H9 (cell line): Measurements from ENCODE around the gene TLR10. TPM values are rescaled to one million over a fixed set of nuclear protein-coding genes. Genes with fewer than 3 reads are reported as not detected.

ENCODE experiments used
- DNase-seq: peaks from one replicate; pipeline ENCODE4 v3.0.0-alpha.2; 2017
- H2AFZ ChIP-seq: one replicate; pipeline ENCODE4 v1.6.1; 2013; ENCODE audit warnings: mild to moderate bottlenecking, low read length, control low read depth, moderate library complexity
- H2AK5ac ChIP-seq: 2 replicates; pipeline ENCODE4 v1.6.1; 2013; ENCODE audit warnings: low read length, control low read depth, mixed read lengths; ENCODE audit not compliant: insufficient read length
- H2BK120ac ChIP-seq: one replicate; pipeline ENCODE4 v1.6.1; 2013; ENCODE audit warnings: low read depth, mild to moderate bottlenecking, low read length, control low read depth, inconsistent platforms; ENCODE audit not compliant: poor library complexity, severe bottlenecking
- H2BK12ac ChIP-seq: 2 replicates; pipeline ENCODE4 v1.6.1; 2013; ENCODE audit warnings: low read length, control low read depth, mixed read lengths, low read depth; ENCODE audit not compliant: insufficient read length
- H2BK15ac ChIP-seq: 2 replicates; pipeline ENCODE4 v1.6.1; 2013; ENCODE audit warnings: low read depth, low read length, control low read depth
- H2BK20ac ChIP-seq: one replicate; pipeline ENCODE4 v1.6.1; 2013; ENCODE audit warnings: low read depth, mild to moderate bottlenecking, low read length, control low read depth, inconsistent platforms; ENCODE audit not compliant: poor library complexity, severe bottlenecking
- H2BK5ac ChIP-seq: 2 replicates; pipeline ENCODE4 v1.6.1; 2013; ENCODE audit warnings: low read length, control low read depth, mixed read lengths; ENCODE audit not compliant: insufficient read length
- H3K14ac ChIP-seq: 2 replicates; pipeline ENCODE4 v1.6.1; 2013; ENCODE audit warnings: low read length, control low read depth; ENCODE audit not compliant: insufficient read depth
- H3K18ac ChIP-seq: 2 replicates; pipeline ENCODE4 v1.6.1; 2013; ENCODE audit warnings: low read depth, mild to moderate bottlenecking, mixed read lengths, low read length, control low read depth; ENCODE audit not compliant: insufficient read length
- H3K23ac ChIP-seq: 2 replicates; pipeline ENCODE4 v1.6.1; 2013; ENCODE audit warnings: low read length, control low read depth, mixed read lengths, low read depth; ENCODE audit not compliant: insufficient read length
- H3K23me2 ChIP-seq: 2 replicates; pipeline ENCODE4 v1.6.1; 2013; ENCODE audit warnings: low read depth, mild to moderate bottlenecking, mixed read lengths, low read length, control low read depth; ENCODE audit not compliant: insufficient read length, poor library complexity, severe bottlenecking
- H3K27ac ChIP-seq: 2 replicates; pipeline ENCODE4 v1.5.1; 2013; ENCODE audit warnings: low read length, control low read depth, mixed read lengths, low read depth; ENCODE audit not compliant: insufficient read length
- H3K27me3 ChIP-seq: 2 replicates; pipeline ENCODE4 v1.6.1; 2013; ENCODE audit warnings: low read length, control low read depth, inconsistent platforms; ENCODE audit not compliant: insufficient read depth
- H3K4ac ChIP-seq: 2 replicates; pipeline ENCODE4 v1.6.1; 2013; ENCODE audit warnings: low read depth, mild to moderate bottlenecking, control low read depth, inconsistent platforms, low read length, moderate library complexity
- H3K4me1 ChIP-seq: 2 replicates; pipeline ENCODE4 v1.6.1; 2013; ENCODE audit warnings: low read length, control low read depth, inconsistent platforms; ENCODE audit not compliant: insufficient read depth
- H3K4me2 ChIP-seq: 2 replicates; pipeline ENCODE4 v1.6.1; 2013; ENCODE audit warnings: low read length, control low read depth, mixed read lengths; ENCODE audit not compliant: insufficient read length, insufficient read depth
- H3K56ac ChIP-seq: 2 replicates; pipeline ENCODE4 v1.6.1; 2013; ENCODE audit warnings: low read depth, mild to moderate bottlenecking, mixed read lengths, low read length, control low read depth; ENCODE audit not compliant: insufficient read length
- H3K79me1 ChIP-seq: 2 replicates; pipeline ENCODE4 v1.6.1; 2013; ENCODE audit warnings: low read depth, mild to moderate bottlenecking, moderate library complexity, low read length, control low read depth, inconsistent platforms; ENCODE audit not compliant: insufficient read depth, poor library complexity, severe bottlenecking
- H3K79me2 ChIP-seq: 2 replicates; pipeline ENCODE4 v1.6.1; 2013; ENCODE audit warnings: low read length, control low read depth, inconsistent platforms; ENCODE audit not compliant: insufficient read depth
- H3K9ac ChIP-seq: 2 replicates; pipeline ENCODE4 v1.6.1; 2013; ENCODE audit warnings: low read length, control low read depth, mixed read lengths; ENCODE audit not compliant: insufficient read length; ENCODE audit errors: extremely low read depth
- H3K9me3 ChIP-seq: one replicate; pipeline ENCODE4 v1.6.1; 2013; ENCODE audit warnings: low read depth, low read length, inconsistent platforms; ENCODE audit not compliant: control insufficient read depth
- H3T11ph ChIP-seq: one replicate; pipeline ENCODE4 v1.6.1; 2013; ENCODE audit warnings: mild to moderate bottlenecking, low read length, control low read depth, inconsistent platforms
- H4K20me1 ChIP-seq: one replicate; pipeline ENCODE4 v1.6.1; 2013; ENCODE audit not compliant: control insufficient read depth, insufficient read length, insufficient read depth
- H4K5ac ChIP-seq: 2 replicates; pipeline ENCODE4 v1.6.1; 2013; ENCODE audit warnings: low read depth, mild to moderate bottlenecking, mixed read lengths, low read length, control low read depth; ENCODE audit not compliant: insufficient read length
- H4K8ac ChIP-seq: replicated peaks from 2 replicates; pipeline ENCODE4 v1.6.1; 2013; ENCODE audit warnings: low read length, control low read depth, mixed read lengths, low read depth; ENCODE audit not compliant: insufficient read length
- H4K91ac ChIP-seq: 2 replicates; pipeline ENCODE4 v1.6.1; 2013; ENCODE audit warnings: low read depth, mild to moderate bottlenecking, moderate library complexity, mixed read lengths, low read length, control low read depth; ENCODE audit not compliant: insufficient read length
- H3K27ac Mint-ChIP-seq, 3 experiments: 2 replicates in 2 of 3; 3 replicates in 1 of 3; pipeline ENCODE4 v1.8.0; 2020 to 2021; ENCODE audit warnings: mixed read lengths in 3 of 3, mild to moderate bottlenecking in 1 of 3, moderate library complexity in 1 of 3
- H3K27me3 Mint-ChIP-seq: 2 replicates; pipeline ENCODE4 v1.8.0; 2021; ENCODE audit warnings: low read depth, mild to moderate bottlenecking, moderate library complexity, mixed read lengths
- H3K36me3 Mint-ChIP-seq, 3 experiments: 2 replicates in 2 of 3; 3 replicates in 1 of 3; pipeline ENCODE4 v1.8.0; 2020 to 2021; ENCODE audit warnings: low read depth in 3 of 3, mixed read lengths in 3 of 3; ENCODE audit not compliant: insufficient read depth in 1 of 3
- H3K4me1 Mint-ChIP-seq, 2 experiments: 2 replicates each; pipeline ENCODE4 v1.8.0; 2020; ENCODE audit warnings: mixed read lengths in 2 of 2
- H3K4me3 Mint-ChIP-seq, 2 experiments: 2 replicates in 1 of 2; 3 replicates in 1 of 2; pipeline ENCODE4 v1.8.0; 2020 to 2021; ENCODE audit warnings: mild to moderate bottlenecking in 2 of 2, mixed read lengths in 2 of 2, moderate library complexity in 1 of 2
- H3K9me3 Mint-ChIP-seq, 2 experiments: 2 replicates in 1 of 2; 3 replicates in 1 of 2; pipeline ENCODE4 v1.8.0; 2020; ENCODE audit warnings: mild to moderate bottlenecking in 2 of 2, mixed read lengths in 2 of 2, moderate library complexity in 1 of 2
- WGBS: extraction: QIAGEN DNeasy Blood & Tissue Kit; methylation state at CpG from one replicate; pipeline ENCODE4 v1.1.7; 2013; ENCODE audit warnings: missing lambda C conversion rate, low lambda C conversion rate, mixed read lengths; ENCODE audit not compliant: insufficient read length; ENCODE audit errors: extremely low coverage; 5-methylcytosine and 5-hydroxymethylcytosine counted together
- total RNA-seq: library from RNA; stranded (reverse); gene quantifications from 2 replicates; pipeline ENCODE4 v1.2.1, GENCODE V29; 2021
- TF ChIP-seq, protein P1 (sequence below): fragments of 200-600 bp; sonication (generic); conservative IDR thresholded peaks from 3 replicates; pipeline ENCODE4 v1.8.0; 2021; ENCODE audit warnings: antibody characterized with exemption, mild to moderate bottlenecking

The TLR10 gene
- total RNA-seq, 1 experiment from 2014 or later = not detected

DNA sequence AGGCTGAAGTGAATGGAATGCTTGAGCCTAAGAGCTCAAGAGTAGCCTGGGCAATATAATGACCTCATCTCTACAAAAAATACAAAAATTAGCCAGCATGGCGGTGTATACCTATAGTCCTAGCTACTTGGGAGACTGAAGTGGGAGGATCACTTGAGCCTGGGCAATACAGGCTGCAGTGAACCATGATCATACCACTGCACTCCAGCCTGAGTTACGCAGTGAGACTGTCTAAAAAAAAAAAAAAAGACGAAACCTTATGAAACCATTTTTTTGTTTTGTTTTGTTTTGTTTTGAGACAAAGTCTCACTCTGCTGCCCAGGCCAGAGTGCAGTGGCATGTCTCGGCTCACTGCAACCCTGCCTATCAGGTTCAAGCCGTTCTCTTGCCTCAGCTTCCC is 36.9 kb downstream of the TLR10 start:
- no peaks in the 10 kb centered on the region for H3K79me1 ChIP-seq
- no peak overlapping the region for H3K4ac ChIP-seq
- H3K27me3 ChIP-seq = no peaks in the 10 kb centered on the region
- H2BK120ac ChIP-seq = no peak overlapping the region
- H3K9ac ChIP-seq = no peak overlapping the region
- no peak overlapping the region for H2AK5ac ChIP-seq
- no peak overlapping the region for H2BK20ac ChIP-seq
- no peaks in the 10 kb centered on the region for H3K9me3 ChIP-seq
- TF ChIP-seq, protein P1, sequence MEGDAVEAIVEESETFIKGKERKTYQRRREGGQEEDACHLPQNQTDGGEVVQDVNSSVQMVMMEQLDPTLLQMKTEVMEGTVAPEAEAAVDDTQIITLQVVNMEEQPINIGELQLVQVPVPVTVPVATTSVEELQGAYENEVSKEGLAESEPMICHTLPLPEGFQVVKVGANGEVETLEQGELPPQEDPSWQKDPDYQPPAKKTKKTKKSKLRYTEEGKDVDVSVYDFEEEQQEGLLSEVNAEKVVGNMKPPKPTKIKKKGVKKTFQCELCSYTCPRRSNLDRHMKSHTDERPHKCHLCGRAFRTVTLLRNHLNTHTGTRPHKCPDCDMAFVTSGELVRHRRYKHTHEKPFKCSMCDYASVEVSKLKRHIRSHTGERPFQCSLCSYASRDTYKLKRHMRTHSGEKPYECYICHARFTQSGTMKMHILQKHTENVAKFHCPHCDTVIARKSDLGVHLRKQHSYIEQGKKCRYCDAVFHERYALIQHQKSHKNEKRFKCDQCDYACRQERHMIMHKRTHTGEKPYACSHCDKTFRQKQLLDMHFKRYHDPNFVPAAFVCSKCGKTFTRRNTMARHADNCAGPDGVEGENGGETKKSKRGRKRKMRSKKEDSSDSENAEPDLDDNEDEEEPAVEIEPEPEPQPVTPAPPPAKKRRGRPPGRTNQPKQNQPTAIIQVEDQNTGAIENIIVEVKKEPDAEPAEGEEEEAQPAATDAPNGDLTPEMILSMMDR = no peak
- H2BK12ac ChIP-seq = no peak overlapping the region
- H4K8ac ChIP-seq = no peak overlapping the region
- no peaks in the 10 kb centered on the region for H3K27me3 Mint-ChIP-seq
- H4K20me1 ChIP-seq = no peaks in the 10 kb centered on the region
- H4K5ac ChIP-seq = no peak overlapping the region
- H2BK5ac ChIP-seq = no peak overlapping the region
- DNase-seq = no peak
- no peak overlapping the region for H3K56ac ChIP-seq
- no peak overlapping the region for H3T11ph ChIP-seq
- no peak overlapping the region for H3K27ac Mint-ChIP-seq
- peaks cover 8 to 17% (median 8%) of the 10 kb centered on the region in 3 experiments; a peak in 6 of 7 replicates for H3K36me3 Mint-ChIP-seq
- peaks cover 16 to 21% of the 10 kb centered on the region in 2 experiments for H3K9me3 Mint-ChIP-seq
- WGBS = no CpG with 5 or more reads among the region's 5 CpGs
- no peaks in the 10 kb centered on the region; a peak in 1 of 4 replicates for H3K4me1 Mint-ChIP-seq
- H3K4me3 Mint-ChIP-seq = no peak overlapping the region
- H2AFZ ChIP-seq = no peak overlapping the region
- no peak overlapping the region for H3K14ac ChIP-seq
- no peak overlapping the region for H3K23ac ChIP-seq
- H3K27ac ChIP-seq = no peak overlapping the region
- no peak overlapping the region for H3K18ac ChIP-seq
- no peaks in the 10 kb centered on the region for H3K79me2 ChIP-seq
- no peaks in the 10 kb centered on the region for H3K4me1 ChIP-seq
- H3K23me2 ChIP-seq = no peaks in the 10 kb centered on the region
- no peak overlapping the region for H4K91ac ChIP-seq
- H3K4me2 ChIP-seq = no peak overlapping the region
- H2BK15ac ChIP-seq = no peak overlapping the region
